ENCODE data around the gene LRFN5. TPM values are rescaled to one million over a fixed set of nuclear protein-coding genes. Genes with fewer than 3 reads are reported as not detected.

The LRFN5 gene
- total RNA-seq, 1 experiment from 2014 or later = 1.3 TPM

- no peak overlapping the region for H3T11ph ChIP-seq (ENCODE audit: low read length)
- H3K27ac ChIP-seq (ENCODE audit: insufficient read length, low read depth, low read length) = no peak overlapping the region
- no peak overlapping the region for H2BK120ac ChIP-seq (ENCODE audit: low read depth, low read length, poor library complexity, severe bottlenecking)
- no peaks in the 10 kb centered on the region for H3K79me1 ChIP-seq (ENCODE audit: insufficient read depth, low read depth, low read length, poor library complexity, severe bottlenecking)
- no peak overlapping the region for H3K4me2 ChIP-seq (ENCODE audit: insufficient read depth, insufficient read length, low read length)
- H3K23ac ChIP-seq (ENCODE audit: insufficient read length, low read depth, low read length) = no peak overlapping the region
- Mint-ChIP-seq H3K4me3 (no peak overlapping the region), H3K27me3 (ENCODE audit: low read depth) (no peaks in the 10 kb centered on the region), H3K27ac (no peak overlapping the region), H3K4me1 (peaks cover 0 to 2% of the 10 kb centered on the region in 2 experiments; a peak in 1 of 4 replicates), H3K36me3 (ENCODE audit: insufficient read depth in 1 of 3, low read depth in 3 of 3) (no peaks in the 10 kb centered on the region), H3K9me3 (no peaks in the 10 kb centered on the region; a peak in 1 of 5 replicates)
- no peak overlapping the region for H2BK5ac ChIP-seq (ENCODE audit: insufficient read length, low read length)
- H3K9me3 ChIP-seq (ENCODE audit: control insufficient read depth, low read depth, low read length) = no peaks in the 10 kb centered on the region
- no peak overlapping the region for H2BK20ac ChIP-seq (ENCODE audit: low read depth, low read length, poor library complexity, severe bottlenecking)
- no peaks in the 10 kb centered on the region for H4K20me1 ChIP-seq (ENCODE audit: control insufficient read depth, insufficient read depth, insufficient read length)
- no peak for DNase-seq
- no peaks in the 10 kb centered on the region for H3K27me3 ChIP-seq (ENCODE audit: insufficient read depth, low read length)
- no peak overlapping the region for H3K4ac ChIP-seq (ENCODE audit: low read depth, low read length)
- no peak overlapping the region for H4K5ac ChIP-seq (ENCODE audit: insufficient read length, low read depth, low read length)
- H4K8ac ChIP-seq (replicated peaks; ENCODE audit: insufficient read length, low read depth, low read length) = no peak overlapping the region
- no peaks in the 10 kb centered on the region for H3K4me1 ChIP-seq (ENCODE audit: insufficient read depth, low read length)
- no peak overlapping the region for H2BK12ac ChIP-seq (ENCODE audit: insufficient read length, low read depth, low read length)
- no peak overlapping the region for H3K18ac ChIP-seq (ENCODE audit: insufficient read length, low read depth, low read length)
- H2AK5ac ChIP-seq (ENCODE audit: insufficient read length, low read length) = no peak overlapping the region
- H2AFZ ChIP-seq (ENCODE audit: low read length) = no peak overlapping the region
- no peak overlapping the region for H3K9ac ChIP-seq (ENCODE audit: extremely low read depth, insufficient read length, low read length)
- H4K91ac ChIP-seq (ENCODE audit: insufficient read length, low read depth, low read length) = no peak overlapping the region
- H3K14ac ChIP-seq (ENCODE audit: insufficient read depth, low read length) = no peak overlapping the region
- H2BK15ac ChIP-seq (ENCODE audit: low read depth, low read length) = no peak overlapping the region
- H3K23me2 ChIP-seq (ENCODE audit: insufficient read length, low read depth, low read length, poor library complexity, severe bottlenecking) = no peaks in the 10 kb centered on the region
- H3K79me2 ChIP-seq (ENCODE audit: insufficient read depth, low read length) = no peaks in the 10 kb centered on the region
- no peak for TF ChIP-seq CTCF (conservative IDR thresholded peaks at IDR 0.05)
- no peak overlapping the region for H3K56ac ChIP-seq (ENCODE audit: insufficient read length, low read depth, low read length)
Observed at GRCh38 chr14:41916313-41916712, 309.6 kb downstream of the LRFN5 start.
